Measurements from ENCODE around the gene FXYD2. TPM values are rescaled to one million over a fixed set of nuclear protein-coding genes. Genes with fewer than 3 reads are reported as not detected.
A peak's percentile ranks its signal among the peaks of the same experiment; 100 is the strongest.

FXYD2 gene
- total RNA-seq, 1 experiment from 2014 or later, result not detected

DNA sequence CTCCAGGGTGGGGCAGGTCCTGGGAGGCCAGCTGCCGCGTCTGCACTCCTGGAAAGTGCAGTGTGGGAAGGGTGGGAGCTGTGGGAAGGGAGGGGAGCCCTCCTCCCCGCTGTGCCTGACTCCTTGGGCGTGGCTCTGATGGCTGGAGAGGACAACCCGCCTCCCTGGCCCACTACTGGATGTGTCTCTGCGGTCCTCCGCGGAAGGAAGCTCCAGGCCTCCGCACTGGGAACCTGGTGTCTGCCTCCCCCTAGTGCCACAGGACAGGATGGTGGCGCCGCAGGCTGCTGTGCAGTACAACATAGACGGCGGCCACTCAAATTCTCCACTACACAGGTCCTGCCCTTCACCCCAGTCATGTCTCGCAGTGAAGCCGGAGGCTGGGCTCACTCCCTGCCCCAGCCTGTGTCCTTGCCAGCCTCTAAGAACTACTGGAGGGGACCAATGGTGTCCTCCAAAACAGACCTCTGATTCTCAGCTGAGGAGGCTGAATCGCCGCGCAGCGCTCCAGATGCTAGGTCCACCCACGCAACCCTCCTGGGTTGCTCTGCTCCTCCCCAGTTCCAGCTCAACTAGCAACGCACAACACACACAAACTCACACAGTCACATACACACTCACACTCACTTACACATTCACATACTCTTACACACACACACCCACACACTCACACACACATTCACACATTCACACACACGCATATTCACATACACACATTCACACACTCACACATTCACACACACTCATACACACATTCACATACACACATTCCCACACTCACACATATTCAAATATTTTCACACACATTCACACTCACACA is 15.1 kb downstream of the FXYD2 start:
- TF ChIP-seq, protein P1, sequence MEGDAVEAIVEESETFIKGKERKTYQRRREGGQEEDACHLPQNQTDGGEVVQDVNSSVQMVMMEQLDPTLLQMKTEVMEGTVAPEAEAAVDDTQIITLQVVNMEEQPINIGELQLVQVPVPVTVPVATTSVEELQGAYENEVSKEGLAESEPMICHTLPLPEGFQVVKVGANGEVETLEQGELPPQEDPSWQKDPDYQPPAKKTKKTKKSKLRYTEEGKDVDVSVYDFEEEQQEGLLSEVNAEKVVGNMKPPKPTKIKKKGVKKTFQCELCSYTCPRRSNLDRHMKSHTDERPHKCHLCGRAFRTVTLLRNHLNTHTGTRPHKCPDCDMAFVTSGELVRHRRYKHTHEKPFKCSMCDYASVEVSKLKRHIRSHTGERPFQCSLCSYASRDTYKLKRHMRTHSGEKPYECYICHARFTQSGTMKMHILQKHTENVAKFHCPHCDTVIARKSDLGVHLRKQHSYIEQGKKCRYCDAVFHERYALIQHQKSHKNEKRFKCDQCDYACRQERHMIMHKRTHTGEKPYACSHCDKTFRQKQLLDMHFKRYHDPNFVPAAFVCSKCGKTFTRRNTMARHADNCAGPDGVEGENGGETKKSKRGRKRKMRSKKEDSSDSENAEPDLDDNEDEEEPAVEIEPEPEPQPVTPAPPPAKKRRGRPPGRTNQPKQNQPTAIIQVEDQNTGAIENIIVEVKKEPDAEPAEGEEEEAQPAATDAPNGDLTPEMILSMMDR (conservative IDR thresholded peaks at IDR 0.05; ENCODE audit: low read depth, low read length), result peak; percentile 58
- TF ChIP-seq EZH2phosphoT487 (IDR thresholded peaks at IDR 0.05; ENCODE audit: borderline replicate concordance, low read length) (no peak), EZH2 (IDR thresholded peaks at IDR 0.05; ENCODE audit: low read length, unreplicated experiment) (no peak)
- POLR2A ChIA-PET (ENCODE audit: unreplicated experiment), result no interaction called here
- H4K20me1 ChIP-seq (ENCODE audit: low read length), result no peaks in the 10 kb centered on the region
- H3K79me2 ChIP-seq (ENCODE audit: low read length), result no peaks in the 10 kb centered on the region
- no TSS peak for BruUV-seq (replicated peaks)
- H3K9me3 ChIP-seq (ENCODE audit: low read length), result no peaks in the 10 kb centered on the region
- H3K36me3 ChIP-seq (ENCODE audit: low read depth, low read length), result no peaks in the 10 kb centered on the region
- peak overlapping the region; percentile 13; the same call in 1 of the 2 replicates for H3K4me2 ChIP-seq (ENCODE audit: low read length)
- intact Hi-C loops (cut with micrococcal nuclease), result no loop called here
- H3K27ac ChIP-seq (ENCODE audit: low read length), result no peak overlapping the region
- H2AFZ ChIP-seq (ENCODE audit: low read length), result no peak overlapping the region
- H3K9ac ChIP-seq (ENCODE audit: low read length), result no peak overlapping the region
- ATAC-seq (peak; percentile 92), DNase-seq (peak; percentile 61)
- H3K27me3 ChIP-seq (ENCODE audit: low read length), result peaks cover 40% of the 10 kb centered on the region
- H3K4me1 ChIP-seq (ENCODE audit: insufficient read depth, low read length), result no peaks in the 10 kb centered on the region
- H3F3A ChIP-seq (ENCODE audit: low read length, unreplicated experiment), result no peaks in the 10 kb centered on the region
- CTCF ChIA-PET, result interaction anchor here (0.9 to 1.0 kb wide), 2 partner anchors 8 to 383 kb away, joined by 6 to 14 read pairs; no protein-coding TSS in a partner anchor
- H3K4me3 ChIP-seq (ENCODE audit: low read length), result no peak overlapping the region
- H3K9me2 ChIP-seq (replicated peaks; ENCODE audit: low read length), result no peaks in the 10 kb centered on the region

DNA sequence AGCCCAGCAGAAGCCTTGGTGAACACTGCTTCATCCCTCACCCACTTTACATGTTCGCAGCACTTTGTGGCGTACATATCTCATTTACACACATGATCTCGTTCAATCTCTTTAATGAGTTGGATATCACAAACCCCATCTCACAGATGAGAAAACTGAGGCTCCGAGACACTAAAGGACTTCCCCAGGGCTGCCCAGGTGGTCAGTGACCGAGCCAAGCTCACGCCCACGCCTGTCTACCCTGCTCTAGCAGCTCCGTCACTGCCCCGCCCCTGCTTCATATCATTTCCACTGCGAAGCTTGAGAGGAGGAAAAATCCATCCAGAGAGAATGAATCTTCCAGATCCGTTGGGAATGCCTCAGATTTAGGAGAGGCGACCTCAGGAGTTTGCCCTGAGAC is 15.8 kb downstream of the FXYD2 start:
- DNase-seq, result no peak
- POLR2A ChIA-PET (ENCODE audit: unreplicated experiment), result no interaction called here
- TF ChIP-seq EZH2phosphoT487 (IDR thresholded peaks at IDR 0.05; ENCODE audit: borderline replicate concordance, low read length) (no peak), EZH2 (IDR thresholded peaks at IDR 0.05; ENCODE audit: low read length, unreplicated experiment) (no peak)
- TF ChIP-seq, protein P1 (conservative IDR thresholded peaks at IDR 0.05; ENCODE audit: low read depth, low read length), result no peak
- H3K4me3 ChIP-seq (ENCODE audit: low read length), result no peak overlapping the region
- H3F3A ChIP-seq (ENCODE audit: low read length, unreplicated experiment), result no peaks in the 10 kb centered on the region
- ATAC-seq, result no peak
- BruUV-seq (replicated peaks), result no TSS peak
- H3K79me2 ChIP-seq (ENCODE audit: low read length), result no peaks in the 10 kb centered on the region
- H3K36me3 ChIP-seq (ENCODE audit: low read depth, low read length), result no peaks in the 10 kb centered on the region
- H3K27ac ChIP-seq (ENCODE audit: low read length), result no peak overlapping the region
- H4K20me1 ChIP-seq (ENCODE audit: low read length), result no peaks in the 10 kb centered on the region
- no peaks in the 10 kb centered on the region for H3K9me2 ChIP-seq (replicated peaks; ENCODE audit: low read length)
- intact Hi-C loops (cut with micrococcal nuclease), result no loop called here
- H3K4me2 ChIP-seq (ENCODE audit: low read length), result peak overlapping the region; percentile 13; the same call in 1 of the 2 replicates
- H3K4me1 ChIP-seq (ENCODE audit: insufficient read depth, low read length), result no peaks in the 10 kb centered on the region
- CTCF ChIA-PET, result interaction anchor here (0.9 to 1.0 kb wide), 2 partner anchors 9 to 383 kb away, joined by 6 to 14 read pairs; no protein-coding TSS in a partner anchor
- no peak overlapping the region for H3K9ac ChIP-seq (ENCODE audit: low read length)
- no peaks in the 10 kb centered on the region for H3K9me3 ChIP-seq (ENCODE audit: low read length)
- H3K27me3 ChIP-seq (ENCODE audit: low read length), result peaks cover 46% of the 10 kb centered on the region
- no peak overlapping the region for H2AFZ ChIP-seq (ENCODE audit: low read length)
